KBM-7 (cell line): ENCODE data around the gene TMEM176A.
"Not testable (repeated sequence)": the region's sequence is repeated elsewhere in the genome, so short reads cannot be mapped to it uniquely, and the experiment has no call there.

Source experiments
- DNase-seq: peaks from one replicate; pipeline ENCODE4 v3.0.0-alpha.2; 2015
- in situ Hi-C: fragments of 300-500 bp; cut with MboI; formaldehyde crosslinking; loops from 2 replicates; pipeline ENCODE4 v1.14.3; 2020; ENCODE audit warnings: low sequenced_read_pairs, low pct_unique_long_range_greater_than_20kb, mixed read lengths

Gene TMEM176A

GRCh38 chr7:150807616-150808438 is 7.3 kb downstream of the TMEM176A start:
- in situ Hi-C loops: not testable (repeated sequence)

GRCh38 chr7:150814328-150815001 is 13.9 kb downstream of the TMEM176A start:
- in situ Hi-C loops: no loop called here
- DNase-seq: no peak

More at GRCh38 chr7:150807616-150808438, 7.3 kb downstream of the TMEM176A start:
- not testable (repeated sequence) for DNase-seq

DNA sequence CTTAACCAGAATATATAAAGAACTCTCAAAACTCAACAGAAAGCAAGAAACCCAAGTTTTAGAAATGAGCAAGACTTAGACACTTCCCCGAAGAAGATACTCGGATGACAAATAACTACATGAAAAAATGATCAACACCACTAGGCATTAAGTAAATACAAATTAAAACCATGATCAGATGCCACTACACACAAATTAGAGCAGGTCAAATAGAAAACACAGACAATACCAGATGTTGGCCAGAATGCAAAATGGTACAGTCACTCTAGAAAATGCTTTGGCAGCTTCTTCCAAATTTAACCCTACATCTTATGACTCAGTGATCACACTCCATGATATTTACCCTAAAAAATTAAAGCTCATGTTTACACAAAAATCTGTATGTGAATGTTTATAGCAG is 18.4 kb downstream of the TMEM176A start:
- no peak for DNase-seq
- in situ Hi-C loops: no loop called here

DNA sequence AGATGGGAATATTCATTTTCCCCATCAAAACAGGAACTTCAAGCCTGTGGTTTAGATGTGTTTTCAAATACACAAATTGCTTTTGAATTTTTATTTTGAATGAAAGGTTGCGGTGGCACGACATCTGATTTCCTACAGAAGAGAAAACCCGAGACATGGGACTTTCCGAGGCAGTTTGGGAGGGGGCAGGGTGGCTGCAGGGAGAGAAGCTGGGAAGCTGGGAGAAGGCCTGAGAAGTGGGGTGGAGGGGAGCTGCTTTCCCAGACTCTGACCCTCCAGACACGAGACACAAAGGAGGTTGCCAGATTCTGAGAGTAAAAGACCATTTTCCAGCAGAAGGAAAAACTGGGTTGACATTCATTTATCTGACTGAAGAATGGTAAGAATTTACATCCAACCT is 19.6 kb downstream of the TMEM176A start:
- no peak for DNase-seq
- in situ Hi-C loops: no loop called here

GRCh38 chr7:150820578-150821198 is 20.1 kb downstream of the TMEM176A start:
- in situ Hi-C loops: no loop called here
- DNase-seq: no peak

DNA sequence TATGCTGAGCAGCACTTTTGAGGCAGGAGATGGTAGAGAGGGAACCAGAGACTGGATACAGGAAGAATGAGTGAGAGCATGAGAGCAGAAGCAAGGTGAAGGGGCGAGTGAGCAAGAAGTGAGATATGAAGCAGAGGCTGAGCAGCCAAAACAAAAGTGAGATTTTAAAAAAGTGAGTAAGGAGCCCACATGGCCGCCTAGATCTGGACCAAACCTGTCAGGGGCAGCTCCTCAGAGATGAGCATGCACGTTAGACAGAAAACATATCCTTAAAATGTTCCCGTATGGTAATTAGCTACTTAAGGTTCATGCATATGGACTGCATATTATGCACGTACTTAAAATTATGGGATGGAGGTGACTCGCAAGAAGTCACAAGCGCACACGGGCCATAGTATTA is 22.5 kb downstream of the TMEM176A start:
- no peak for DNase-seq
- in situ Hi-C loops: no loop called here

GRCh38 chr7:150823484-150824126 is 23.0 kb downstream of the TMEM176A start:
- in situ Hi-C loops: no loop called here
- no peak for DNase-seq

DNA sequence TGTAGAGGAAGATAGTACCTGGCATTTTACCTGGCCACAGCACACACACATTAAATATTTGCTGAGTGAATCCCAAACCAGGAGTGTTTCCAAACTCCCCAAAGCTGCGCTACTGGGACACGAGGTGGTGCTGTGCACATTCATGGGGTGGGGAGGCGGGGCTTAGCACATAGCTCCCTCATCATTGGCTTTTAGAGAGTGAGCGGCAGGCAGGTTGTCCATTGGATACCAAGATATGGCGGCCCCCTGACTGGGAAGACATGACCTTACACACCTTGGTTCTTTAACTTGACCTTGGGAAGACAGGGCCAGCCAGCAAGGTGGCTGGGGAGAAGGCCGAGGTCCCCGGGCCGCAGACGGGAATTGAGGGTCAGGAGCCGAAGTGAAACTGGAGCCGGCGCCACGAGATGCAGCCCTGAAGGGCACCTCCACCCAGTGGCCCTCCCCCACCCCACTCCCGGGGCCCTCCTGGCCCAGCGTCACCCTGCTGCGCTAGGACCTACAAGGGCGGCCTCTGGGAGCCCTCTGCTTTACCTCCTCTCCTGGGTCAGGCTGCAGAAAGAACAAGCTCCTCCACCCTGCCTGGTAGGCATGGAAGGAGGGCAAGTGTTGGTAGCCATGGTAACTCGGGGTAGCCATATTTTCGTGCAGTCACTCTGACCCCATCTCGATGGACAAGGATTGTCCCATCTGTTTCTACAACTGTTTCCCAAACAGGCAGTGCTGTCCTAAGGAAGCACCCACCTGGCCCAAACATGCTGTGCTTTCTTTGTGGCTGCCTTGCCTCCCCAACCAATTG is 24.0 kb downstream of the TMEM176A start:
- no peak for DNase-seq
- in situ Hi-C loops: no loop called here

DNA sequence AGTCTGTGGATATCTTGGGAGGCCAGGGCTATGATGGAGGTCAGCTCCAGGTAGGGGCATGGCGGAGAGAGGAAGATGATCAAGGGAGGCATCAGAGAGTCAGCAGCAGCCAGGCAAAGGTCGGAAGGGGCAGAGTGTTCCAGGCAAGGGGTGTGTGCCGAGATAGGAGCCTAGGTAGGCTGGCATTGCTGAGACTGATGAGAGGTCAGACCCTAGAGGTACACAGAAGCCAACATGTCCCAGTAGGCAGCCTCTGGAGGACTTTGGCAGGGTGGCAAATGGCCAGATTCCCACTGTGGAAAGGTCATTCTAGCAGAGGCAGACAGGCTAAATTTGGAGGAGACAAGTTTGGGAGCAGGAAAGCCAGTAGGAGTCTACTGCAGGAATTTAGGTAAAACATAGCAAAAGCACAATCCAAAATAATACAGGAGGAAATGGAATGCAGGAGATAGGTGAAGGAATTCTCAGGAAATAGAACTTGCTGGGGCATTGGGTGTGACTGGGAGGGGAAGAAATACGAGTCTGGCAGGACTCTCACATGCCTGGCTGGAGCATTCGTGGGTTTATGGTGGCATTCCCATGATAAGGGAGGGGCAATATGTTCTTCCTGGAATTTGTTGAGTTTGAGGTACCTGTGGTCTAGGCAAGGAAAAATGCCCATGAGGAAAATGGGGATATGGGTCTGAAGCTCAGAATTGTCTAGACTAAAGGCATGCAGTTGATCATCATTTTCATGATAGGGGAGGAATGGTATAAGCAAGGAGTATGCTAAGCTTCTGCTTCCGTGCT is 25.7 kb downstream of the TMEM176A start:
- no peak for DNase-seq
- in situ Hi-C loops: no loop called here

- in situ Hi-C loops: no loop called here
- DNase-seq: no peak
Observed at GRCh38 chr7:150828384-150828783, 27.8 kb downstream of the TMEM176A start.

DNA sequence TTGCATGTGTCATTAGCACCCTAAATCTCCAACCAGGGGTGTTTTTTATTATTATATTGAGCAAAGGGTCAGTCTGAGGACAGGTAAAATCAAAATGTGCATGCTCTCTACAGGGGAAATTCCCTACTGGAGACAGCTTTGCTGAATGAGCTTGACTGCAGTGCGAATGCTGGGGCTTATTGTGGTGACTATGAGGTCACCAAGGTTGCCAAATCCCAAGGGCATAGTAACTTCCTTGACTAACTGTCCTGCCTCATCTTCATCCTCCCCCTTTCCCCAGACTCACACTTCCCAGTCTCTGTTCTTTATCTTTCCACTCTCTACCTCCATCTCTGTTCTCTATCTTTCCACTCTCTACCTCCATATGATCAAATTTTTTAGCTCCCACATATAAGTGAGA is 28.9 kb downstream of the TMEM176A start:
- in situ Hi-C loops: no loop called here
- no peak for DNase-seq

- no peak for DNase-seq
- in situ Hi-C loops: no loop called here
Observed at GRCh38 chr7:150830937-150831336, 30.4 kb downstream of the TMEM176A start.

- no peak for DNase-seq
Observed at GRCh38 chr7:150831851-150832250, 31.3 kb downstream of the TMEM176A start.

GRCh38 chr7:150835019-150835418 is 34.5 kb downstream of the TMEM176A start:
- in situ Hi-C loops: no loop called here
- no peak for DNase-seq

More at GRCh38 chr7:150831851-150832250, 31.3 kb downstream of the TMEM176A start:
- in situ Hi-C loops: no loop called here

DNA sequence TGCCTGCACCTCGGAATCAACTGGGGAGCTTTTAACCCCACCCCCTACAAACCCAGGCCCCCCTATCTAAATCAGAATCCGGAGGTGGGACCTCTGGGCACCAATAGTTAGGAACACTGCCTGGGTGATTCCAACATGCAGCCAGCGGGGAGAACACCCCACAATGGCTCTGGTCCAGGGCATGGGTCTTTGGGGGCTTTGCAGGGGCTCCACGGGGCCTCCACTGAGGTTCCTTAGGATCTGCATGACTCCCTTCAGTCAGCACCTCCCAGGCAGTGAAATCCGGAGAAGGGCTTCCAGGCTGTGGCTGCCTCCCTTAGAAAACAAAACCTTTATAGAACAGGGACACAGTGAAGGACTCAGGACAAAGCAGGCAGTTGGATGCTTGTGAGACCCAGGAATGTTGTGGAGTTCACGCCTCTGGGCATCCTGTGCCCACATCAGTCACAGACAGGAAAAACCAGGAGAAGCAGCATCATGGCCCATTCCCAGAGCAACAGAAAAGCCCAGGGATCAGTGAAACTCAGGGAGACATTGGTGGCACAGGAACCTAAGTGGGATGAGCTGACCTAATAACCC is 35.2 kb downstream of the TMEM176A start:
- DNase-seq: no peak
- in situ Hi-C loops: no loop called here

GRCh38 chr7:150838965-150839650 is 38.5 kb downstream of the TMEM176A start:
- in situ Hi-C loops: no loop called here
- no peak for DNase-seq

- in situ Hi-C loops: no loop called here
- DNase-seq: no peak
Observed at GRCh38 chr7:150842018-150842417, 41.4 kb downstream of the TMEM176A start.
